ENCODE measurements around the gene ERI2.

DNA sequence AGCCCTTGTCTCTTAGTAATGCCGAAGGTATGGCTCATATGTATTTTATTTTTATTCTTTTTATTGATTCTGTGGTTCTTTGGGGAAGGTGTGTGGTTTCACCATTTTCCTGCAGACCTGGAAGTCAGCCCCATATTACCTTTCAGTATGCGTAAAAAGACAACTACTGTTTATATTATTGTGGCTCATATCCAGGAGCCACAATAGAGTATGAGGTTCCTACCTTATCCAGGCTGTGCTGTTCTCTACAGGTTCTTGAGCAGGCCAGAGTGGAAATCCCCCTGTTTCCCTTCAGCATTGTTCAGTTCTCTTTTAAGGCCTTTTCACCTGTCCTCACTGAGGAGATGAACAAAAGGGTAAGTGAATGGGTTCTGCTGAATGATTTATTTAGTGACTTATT lies 33.2 kb upstream of the ERI2 start:
- TF ChIP-seq BHLHE40 (IDR thresholded peaks at IDR 0.05; ENCODE audit: borderline replicate concordance) (no peak), HDGF (IDR thresholded peaks at IDR 0.05; ENCODE audit: borderline replicate concordance) (no peak), ARNT (IDR thresholded peaks at IDR 0.05) (no peak), PKNOX1 (IDR thresholded peaks at IDR 0.05) (no peak), SUZ12 (IDR thresholded peaks at IDR 0.05) (no peak), SP1 (IDR thresholded peaks at IDR 0.05) (no peak), FOXM1 (IDR thresholded peaks at IDR 0.05; ENCODE audit: borderline replicate concordance) (no peak), FOXA1 (IDR thresholded peaks at IDR 0.05) (no peak), NFRKB (IDR thresholded peaks at IDR 0.05) (no peak), FOXK2 (IDR thresholded peaks at IDR 0.05) (no peak), ZNF384 (IDR thresholded peaks at IDR 0.05) (no peak), ELF4 (IDR thresholded peaks at IDR 0.05) (no peak)

Data from HEK293T (cell line).